ENCODE data around the gene SOX6.

GRCh38 chr11:16403851-16404250 lies 47.5 kb upstream of the SOX6 start:
- TF ChIP-seq CTCF (IDR thresholded peaks at IDR 0.05) (no peak), POLR2A (IDR thresholded peaks at IDR 0.05) (no peak)
